Medulla oblongata (tissue), 1 donor: ENCODE measurements around the gene TLE7.

Experiments used
- DNase-seq: peaks from one replicate; pipeline ENCODE4 v3.0.0-alpha.2; 2015; ENCODE audit errors: extremely low spot score

TLE7 gene

DNA sequence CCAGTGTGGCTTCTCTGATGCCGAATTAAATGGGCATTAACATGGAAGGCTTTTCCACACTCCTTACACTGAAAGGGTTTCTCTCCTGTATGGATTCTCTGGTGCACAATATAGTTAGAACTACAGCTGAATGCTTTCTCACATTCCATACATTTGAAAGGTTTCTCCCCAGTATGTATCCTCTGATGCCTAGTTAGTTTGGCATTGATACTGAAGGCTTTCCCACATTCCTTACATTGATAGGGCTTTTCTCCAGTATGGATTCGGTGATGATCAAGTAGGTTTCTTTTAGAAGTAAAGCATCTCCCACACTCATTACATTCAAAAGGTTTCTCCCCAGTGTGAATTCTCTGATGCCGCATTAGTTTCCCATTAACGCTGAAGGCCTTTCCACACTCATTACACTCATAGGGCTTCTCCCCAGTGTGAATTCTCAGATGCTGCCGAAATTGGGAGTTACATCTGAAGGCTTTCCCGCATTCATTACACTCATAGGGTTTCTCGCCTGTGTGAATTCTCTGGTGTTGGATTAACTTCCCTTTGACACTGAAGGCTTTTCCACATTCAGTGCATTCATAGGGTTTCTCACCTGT lies 6.5 kb upstream of the TLE7 start:
- no peak for DNase-seq

DNA sequence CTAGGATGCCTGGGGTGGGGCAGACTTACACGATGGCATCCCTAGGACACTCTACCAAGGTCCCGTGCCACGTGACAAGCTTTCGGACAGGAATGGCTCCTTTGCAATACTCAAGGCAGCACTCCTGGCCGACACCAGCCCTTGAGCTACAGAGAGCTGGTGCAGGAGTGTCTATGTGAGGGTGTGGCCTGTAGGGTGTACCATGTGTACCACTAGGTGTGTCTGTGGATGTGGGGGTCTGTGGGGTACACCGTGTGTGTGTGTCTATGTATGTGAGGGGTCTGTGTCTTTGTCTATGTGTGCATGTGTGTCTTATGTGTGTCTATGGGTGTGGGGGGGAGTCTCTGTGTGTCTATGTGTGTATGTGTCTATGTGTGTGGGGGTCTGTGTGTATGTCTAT lies 1.9 kb upstream of the TLE7 start:
- DNase-seq, result no peak

DNA sequence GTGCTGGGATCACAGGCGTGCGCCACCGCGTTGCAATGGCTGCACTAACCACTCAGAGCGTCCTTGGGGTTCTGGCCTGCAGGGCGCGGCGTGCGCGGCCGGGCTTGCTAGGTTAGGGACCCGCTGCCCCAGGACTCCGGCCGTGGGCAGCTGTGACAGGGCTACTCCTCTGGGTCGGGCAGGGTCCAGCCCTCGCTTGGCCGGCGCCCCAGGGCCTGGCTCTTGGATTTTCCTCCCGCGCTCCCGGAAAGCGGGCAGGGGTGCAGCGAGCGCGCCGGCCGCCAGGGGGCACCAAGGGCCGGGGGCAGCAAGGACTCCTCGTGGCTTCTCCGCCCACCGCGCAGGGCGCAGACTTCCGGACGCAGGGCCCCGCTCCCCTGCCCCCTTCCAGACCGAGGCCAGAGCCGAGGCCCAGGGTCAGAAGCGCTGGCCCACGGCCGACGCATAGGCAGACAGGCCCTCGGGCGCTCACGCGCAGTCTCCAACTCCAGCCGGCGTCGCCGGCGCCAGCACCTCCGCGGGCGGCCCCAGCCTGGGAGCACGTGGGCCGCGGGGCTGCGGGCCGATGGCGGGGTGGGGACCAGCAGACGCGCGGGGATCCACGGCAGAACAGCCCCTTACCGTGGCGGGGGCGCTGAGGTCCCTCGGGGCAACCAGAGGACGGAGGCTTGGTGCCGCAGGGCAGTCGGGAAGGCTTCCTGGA lies 355 bp downstream of the TLE7 start:
- no peak for DNase-seq

DNA sequence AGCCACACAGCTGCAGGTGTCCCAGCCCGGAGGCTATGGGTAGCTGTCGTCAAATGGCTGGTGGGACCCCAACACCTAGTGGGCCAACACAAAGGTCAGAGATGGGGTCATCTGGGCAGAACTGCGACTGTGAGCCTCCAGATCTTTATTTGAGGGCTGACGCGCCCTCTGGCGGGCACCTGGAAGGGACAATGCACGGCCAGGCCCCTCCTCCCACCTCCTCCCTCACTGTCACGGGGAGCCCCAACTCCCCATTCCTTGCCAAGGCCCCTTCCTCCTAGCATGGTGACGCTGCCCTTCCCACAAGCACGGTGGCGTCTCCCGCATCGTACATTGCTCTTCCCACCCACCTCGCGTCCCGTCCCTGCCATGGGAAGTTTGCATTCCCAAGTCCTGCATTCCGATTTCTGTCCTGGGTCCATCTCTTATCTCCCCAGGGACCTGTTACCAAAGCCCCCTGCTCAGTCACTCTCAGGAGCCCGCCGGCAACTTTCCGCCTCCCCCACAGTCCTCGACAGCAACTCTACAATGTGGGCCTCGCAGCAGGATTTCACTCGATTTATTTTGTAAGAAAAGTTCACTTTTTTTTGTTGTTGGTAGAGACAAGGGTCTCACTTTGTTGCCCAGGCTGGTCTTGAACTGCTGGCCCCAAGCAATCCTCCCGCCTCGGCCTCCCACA lies 1.0 kb downstream of the TLE7 start:
- no peak for DNase-seq

DNA sequence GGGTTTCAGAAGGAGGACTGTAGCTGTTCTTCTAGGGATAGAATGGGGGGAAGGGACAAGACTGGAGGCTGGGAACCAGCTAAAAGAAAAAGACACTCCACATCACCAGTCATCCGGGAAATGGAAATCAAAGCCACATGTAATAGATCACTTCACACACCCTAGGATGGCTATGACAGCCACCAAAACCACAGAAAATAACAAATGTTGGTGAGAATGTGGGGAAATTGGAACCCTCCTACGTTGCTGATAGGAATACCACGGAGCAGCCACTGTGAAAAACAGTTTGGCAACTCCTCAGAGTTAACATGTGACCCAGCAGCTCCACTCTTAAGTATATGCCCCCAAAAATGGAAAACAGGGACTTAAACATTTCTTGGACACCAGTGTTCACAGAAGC lies 2.3 kb downstream of the TLE7 start:
- DNase-seq, result no peak

DNA sequence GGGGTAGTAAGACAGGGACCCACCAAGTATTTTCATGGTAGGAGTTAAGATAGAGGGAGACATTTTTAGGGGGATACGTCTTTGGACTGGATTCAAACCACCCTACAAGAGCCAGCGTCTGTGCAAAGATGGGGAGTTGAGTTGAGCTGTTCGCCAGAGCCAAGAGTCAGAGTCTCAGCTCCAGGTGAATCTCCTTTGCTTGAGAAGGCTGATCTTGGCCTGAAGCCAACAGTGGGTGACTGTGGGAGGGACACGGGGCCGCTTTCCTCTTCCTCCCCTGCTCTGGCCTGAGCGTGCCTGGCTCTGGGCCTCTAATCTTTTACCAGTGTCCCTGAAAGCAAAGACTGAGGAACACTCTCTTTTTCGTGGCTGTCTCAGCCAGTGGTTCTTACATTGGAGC lies 5.4 kb downstream of the TLE7 start:
- no peak for DNase-seq

DNA sequence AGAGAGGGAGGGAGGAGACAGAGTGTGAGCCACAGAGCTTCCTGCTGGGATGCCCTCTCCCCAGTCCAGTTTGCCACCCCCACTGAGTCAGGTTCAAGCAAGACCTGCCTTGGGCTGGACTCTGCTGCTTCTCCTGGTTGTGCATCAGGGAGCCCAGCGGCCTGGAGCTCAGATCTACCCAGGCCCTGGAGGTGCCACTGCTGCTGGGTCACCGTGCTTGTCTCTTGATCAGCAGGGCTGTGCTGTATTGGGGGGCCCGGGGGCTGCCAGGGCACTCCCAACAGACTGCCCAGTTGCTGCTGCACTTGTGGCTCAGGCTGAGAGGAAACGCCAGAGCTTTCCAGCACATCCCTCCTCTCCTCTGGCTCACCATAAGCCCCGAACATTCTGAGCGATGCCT lies 8.9 kb downstream of the TLE7 start:
- DNase-seq, result no peak

DNA sequence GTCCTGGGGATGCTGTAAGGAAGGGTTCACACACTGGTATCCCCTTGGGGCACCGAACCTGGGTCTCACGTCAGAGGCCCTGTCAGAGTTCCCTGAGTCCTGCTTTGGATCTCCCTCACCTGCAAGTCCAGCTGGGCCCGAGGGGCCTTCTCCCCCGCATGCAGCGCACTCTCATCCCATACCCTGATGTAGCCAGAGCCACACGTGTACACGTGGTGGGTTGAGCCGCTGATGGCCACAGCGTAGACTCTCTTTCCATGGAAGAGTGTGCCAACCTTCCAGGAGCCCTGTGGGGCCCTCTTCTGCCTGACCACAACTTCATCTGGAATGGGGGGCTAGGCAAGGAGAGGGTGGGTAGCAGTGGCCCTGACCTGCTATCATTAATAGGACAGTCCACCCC lies 9.9 kb downstream of the TLE7 start:
- no peak for DNase-seq

DNA sequence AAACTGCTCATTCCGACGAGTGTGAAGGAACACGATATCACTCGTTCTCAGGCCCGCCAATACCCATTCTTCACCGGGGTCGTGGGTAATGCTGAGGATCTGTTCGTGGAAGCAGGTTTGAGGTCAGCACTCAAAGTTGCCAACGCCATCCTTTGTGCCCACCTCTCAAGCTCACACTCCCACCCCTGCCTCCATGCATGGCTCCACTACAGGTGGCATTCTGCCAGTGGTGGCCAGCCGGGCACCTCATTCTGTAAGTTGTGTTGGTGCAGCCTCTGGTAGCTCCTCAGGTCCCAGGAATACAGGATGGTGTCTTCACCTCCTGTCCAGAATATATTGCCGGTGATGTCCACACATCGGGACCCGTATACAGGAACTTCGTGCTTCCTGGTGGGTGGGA lies 10.7 kb downstream of the TLE7 start:
- no peak for DNase-seq

DNA sequence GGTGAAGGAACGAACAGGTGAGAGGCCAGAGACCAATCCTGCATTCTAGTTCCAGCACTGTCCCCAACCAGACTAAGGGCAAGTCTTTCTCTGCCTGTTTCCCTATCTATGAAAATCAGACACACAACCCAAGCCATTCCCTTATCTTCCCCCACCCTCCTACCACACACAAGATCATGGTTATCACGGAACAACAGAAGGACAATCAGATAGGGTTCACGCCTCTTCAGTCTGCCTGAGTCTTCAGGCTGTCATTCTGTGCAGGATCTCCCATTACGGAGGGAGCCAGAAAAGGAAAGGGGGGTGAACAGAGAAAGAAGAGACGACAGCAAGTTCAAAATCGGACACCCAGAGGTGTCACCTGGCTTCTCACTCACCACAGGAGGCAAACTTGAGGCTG lies 11.1 kb downstream of the TLE7 start:
- no peak for DNase-seq

DNA sequence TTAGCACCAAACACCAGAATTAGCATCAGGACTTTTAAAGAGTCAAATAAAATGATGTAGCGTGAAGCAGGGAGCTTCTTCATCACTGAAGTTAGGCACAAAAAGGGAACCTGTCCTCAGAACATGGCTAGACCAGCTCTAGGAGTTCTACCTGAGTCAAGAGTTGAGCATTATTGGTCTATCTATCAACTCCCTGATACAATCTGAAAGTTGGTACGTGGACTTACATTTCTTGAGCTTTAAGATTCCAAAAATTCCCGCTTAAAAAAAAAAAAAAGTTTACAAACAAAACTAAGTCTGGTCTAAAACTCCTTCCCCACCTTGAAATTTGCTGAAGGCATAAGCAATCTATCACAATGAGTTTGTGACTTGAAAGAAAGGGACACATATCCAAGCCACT lies 12.3 kb downstream of the TLE7 start:
- DNase-seq, result no peak

DNA sequence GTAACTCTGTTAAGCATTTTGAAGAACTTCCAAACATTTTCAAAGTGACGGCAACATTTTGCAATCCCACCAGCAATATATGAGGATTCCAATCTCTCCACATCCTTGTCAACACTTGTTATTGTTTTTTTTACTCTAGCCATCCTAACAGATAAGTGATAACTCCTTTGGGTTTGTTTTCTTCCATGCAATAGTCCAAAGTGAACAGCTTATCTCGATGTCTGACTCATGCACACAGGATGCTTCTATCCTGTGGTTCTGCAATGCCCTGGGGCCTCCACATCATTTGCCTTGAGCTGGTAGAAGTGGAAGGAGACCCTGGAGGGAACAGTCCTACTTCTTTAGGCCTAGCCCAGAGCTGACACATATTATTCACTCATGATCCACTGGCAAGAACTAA lies 13.0 kb downstream of the TLE7 start:
- DNase-seq, result no peak

DNA sequence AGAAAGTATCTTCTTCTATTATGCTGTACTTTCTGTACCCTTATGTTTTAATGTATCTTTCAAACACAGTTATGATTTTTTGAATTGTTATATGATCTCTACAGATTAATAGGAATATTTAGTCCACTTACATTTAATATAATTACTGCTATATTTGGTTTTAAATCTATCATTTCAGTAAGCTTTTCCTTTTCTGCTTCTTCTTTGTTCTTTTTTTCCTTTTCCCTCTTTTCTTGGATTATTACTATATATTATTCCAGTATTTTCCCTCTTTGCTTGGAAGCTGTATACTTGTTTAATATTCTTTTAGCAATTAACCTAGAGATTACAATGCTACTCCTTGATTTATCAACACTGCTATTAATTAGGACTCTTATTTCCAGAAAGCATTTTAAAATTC lies 13.5 kb downstream of the TLE7 start:
- no peak for DNase-seq

DNA sequence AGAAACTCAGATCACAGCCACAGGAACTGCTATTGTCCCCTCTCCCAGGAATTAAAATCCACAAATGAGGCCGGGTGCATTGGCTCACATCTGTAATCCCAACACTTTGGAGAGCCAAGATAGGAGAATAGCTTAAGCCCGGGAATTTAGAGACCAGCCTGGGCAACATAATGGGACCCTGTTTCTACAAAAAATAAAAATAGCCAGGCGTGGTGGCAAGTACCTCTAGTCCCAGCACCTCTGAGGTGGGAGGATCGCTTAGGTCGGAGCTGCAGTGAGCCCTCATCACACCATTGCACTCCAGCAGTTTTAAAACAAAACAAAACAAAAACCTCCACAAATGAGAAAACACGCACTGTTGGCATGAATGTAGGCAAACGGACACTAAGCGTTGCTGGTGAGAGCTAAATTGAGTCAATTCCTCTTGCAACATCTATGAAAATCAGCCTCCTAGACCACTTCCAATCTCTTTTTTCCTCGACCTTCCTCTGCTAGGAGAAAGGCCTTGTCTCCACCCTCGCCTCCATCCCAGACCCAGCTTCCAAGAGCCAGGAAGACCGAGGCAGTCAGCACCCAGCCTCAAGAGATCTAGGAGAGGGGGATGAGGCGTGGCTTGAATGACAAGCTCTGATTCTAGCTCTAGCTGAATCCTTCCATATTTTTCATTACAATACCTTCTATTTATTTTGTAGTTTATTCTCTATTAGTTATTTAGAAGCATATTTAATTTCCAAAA lies 14.8 kb downstream of the TLE7 start:
- no peak for DNase-seq

DNA sequence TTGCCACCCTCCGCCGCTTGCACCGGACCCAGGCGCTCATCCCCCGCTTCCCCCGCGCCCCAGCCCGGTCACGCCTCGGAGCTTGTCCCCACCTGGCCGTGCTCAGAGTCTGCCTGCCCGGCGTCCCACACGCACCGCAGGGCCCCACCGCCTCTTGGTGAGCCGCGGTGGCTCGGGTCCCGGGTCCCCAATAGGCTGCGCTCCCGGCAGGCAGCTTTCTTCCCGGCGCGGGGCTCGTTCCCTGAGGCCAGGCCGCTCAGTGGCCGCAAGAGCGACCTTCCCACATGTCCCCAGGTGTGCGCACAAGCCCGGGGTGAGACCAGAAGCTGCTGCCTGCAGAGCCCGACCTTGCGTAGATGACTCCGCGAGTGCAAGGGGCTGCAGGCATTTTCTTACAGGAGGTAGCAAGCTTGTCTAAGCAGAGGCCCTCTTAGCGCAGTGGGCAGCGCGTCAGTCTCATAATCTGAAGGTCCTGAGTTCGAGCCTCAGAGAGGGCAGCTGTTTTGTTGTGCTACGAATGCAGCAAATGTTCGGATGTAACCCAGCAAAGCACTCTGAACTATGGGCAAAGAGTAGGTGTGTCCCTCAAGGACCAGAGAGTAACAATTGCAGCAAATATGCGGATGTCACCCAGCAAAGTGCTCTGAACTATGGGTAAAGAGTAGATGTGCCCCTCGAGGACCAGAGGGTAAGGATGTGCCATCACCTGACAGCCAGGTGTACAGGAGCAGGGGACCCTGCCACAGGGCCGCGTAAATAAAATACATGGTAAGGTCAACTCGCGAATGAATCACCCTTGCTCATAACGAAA lies 15.6 kb downstream of the TLE7 start:
- DNase-seq, result no peak

DNA sequence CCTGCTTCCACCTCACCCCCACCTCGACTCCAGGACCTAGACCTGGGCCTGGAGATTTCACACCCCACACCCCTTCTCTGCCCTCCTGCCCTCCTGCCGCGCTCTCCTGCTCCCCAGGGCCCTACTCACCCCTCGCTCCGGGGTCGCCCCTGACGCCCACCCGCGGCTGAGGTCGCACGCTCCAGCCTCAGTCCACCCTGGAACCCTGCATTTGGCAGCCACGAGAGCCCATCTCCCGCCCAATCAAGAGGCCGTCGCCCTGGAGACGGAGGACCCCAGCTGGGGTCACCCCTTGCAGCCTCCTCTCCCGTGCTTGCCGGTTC lies 16.1 kb downstream of the TLE7 start:
- DNase-seq, result no peak

DNA sequence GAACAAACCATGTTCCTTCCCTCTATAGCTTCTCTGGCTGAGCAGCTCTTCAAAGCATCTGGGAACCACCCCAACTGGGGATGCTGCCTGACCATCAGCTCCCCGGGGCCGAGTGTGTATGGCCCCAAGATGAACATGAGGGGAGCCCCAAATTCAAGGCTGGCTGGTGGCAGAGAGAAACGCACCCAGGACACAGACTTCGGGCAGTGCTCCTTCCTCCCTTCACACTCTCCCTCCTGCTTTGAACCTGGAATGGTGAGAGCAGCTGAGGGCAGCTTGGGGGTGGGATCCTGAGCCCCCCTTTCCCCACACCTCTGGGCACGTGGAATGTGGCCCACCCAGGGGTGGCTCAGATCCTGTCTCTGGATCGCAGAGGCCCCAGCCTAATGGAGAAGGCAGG lies 17.2 kb downstream of the TLE7 start:
- no peak for DNase-seq

DNA sequence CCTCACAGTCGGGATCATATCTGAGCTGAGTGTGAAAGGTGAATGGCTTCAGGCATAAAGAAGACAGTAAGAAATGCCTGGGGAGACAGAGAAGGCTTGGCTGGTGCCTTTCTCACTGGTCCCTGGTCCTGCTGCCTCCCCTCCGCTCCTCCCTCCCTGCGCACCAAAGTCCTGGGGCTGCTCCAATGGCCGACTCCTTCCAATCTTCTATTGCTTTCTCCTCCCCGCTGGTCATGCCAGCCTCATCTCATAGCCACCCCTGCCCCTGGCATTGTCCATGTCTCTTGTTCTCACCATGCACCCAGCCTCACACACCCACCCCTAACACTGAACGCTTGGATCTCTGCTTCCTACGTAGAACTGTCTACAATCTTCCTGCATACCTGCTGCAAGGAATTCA lies 18.0 kb downstream of the TLE7 start:
- DNase-seq, result no peak

DNA sequence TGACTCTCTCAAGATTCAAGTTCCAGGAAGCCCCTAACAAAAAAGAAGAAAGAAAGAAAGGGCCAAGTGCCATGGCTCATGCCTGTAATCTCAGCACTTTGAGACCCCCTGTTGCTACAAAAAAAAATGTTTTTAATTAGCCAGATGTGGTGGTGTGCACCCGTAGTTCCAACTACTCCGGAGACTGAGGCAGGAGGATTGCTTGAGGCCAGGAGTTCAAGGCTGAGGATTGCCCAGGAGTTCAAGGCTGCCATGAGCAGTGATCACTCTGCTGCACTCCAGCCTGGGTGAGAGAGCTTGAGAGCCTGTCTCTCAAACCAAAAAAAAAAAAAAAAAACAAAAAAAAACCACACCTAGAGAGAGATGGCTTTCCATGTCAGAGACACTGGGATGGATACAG lies 18.8 kb downstream of the TLE7 start:
- no peak for DNase-seq

DNA sequence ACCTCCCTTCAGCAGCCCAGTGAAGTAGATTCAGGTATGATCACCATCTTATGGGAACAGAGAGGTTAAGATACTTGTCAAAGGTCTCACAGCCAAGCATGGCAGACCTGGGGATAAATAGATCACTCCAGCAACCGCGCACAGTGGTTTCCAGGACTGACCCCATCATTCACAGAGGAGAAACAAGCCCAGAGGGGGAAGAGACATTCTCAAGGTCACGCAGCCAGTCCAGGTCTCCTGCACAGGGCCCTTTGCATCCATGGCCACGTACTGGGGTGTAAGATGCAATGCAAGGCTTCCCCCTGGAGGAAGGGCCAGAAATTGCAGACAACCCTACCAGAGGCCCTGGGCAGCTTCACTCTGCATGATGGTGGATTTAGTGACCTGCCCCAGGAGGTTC lies 19.9 kb downstream of the TLE7 start:
- DNase-seq, result no peak

DNA sequence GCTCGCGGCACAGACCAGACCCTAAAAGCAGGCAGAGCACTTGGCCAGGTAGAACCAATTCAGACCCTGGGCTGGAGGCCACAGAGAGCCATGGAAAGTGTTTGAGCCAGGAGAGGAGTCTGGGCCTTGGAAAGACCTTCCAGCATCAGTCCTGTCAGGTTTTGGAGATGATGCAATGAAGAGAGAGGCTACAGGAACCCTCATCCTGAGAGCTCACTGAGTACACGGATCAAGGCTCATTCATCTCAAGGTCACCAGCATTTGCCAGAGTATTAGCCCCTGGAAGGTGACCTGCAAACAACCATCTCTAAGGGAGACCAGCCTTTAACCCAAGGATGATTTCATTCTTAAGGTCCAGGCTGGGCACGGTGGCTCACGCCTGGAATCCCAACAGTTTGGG lies 27.8 kb downstream of the TLE7 start:
- DNase-seq, result no peak

DNA sequence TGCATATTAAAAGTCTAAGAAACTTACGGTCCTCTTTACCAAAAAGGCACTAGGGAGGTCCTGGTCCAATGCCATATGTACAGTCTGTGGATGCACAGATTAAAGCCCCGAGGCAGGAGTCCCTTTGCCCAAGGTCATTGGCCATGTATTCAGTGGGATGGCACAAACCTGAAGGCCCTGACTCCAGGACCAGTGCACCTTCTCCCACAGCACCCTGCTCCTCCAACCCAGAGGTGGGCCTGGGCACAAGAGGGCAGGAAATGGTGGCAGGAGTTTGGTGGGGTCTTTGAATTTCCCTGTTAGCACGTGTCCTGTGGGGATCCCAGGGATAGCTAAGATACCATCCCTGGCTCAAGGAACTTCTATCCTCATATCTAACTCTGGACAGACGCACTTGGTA lies 28.5 kb downstream of the TLE7 start:
- no peak for DNase-seq
